PFSK-1 (cell line): ENCODE measurements around the gene FRAT2.

Source experiments
- POLR2AphosphoS5 ChIP-seq: IDR thresholded peaks from 2 replicates; pipeline ENCODE4 v1.6.1; 2012; ENCODE audit warnings: low read depth, mild to moderate bottlenecking, control low read depth, low read length, moderate library complexity
- REST ChIP-seq, 2 experiments: IDR thresholded peaks; 2 replicates each; pipeline versions ENCODE4 v1.6.1 to v1.8.0; 2011 to 2012; ENCODE audit warnings: low read depth in 2 of 2, low read length in 2 of 2, control low read depth in 1 of 2, inconsistent platforms in 1 of 2, mild to moderate bottlenecking in 1 of 2, moderate library complexity in 1 of 2; ENCODE audit not compliant: insufficient read depth in 1 of 2
- SIN3A ChIP-seq: IDR thresholded peaks from 2 replicates; pipeline ENCODE4 v1.6.1; 2012; ENCODE audit warnings: mild to moderate bottlenecking, low read length, moderate library complexity, borderline replicate concordance; ENCODE audit not compliant: insufficient read depth
- TAF1 ChIP-seq: IDR thresholded peaks from 2 replicates; pipeline ENCODE4 v1.6.1; 2012; ENCODE audit warnings: low read length, control low read depth, borderline replicate concordance; ENCODE audit not compliant: insufficient read depth

DNA sequence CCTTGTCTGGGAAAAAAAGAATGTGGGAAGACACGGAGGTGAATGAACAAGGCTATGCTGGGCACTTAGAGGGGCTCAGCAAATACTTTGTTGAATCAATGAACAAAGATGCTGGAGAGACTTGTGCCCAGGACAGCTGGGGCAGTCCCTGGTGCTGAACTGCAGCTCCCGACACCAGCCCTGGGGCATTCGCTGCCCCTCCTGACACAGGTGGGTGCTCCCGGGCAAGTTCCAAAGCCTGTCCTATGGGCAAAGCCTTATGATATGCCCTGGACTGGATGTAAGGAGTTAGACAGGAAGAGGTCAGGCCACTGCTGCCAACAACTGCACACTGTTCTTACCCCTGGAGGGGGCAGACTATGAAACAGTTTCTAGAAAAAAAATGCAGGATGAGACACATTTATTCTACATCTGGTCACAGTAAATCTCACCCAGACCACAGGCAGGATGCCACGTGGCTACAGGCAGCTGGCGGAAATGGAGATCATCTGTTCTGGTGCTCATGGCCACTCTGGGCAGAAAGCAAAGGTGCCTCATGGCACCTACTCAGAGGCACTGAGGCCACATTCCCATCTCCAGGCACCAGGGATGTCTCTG, 21.9 kb upstream of the FRAT2 start:
- no peak for TF ChIP-seq POLR2AphosphoS5
- no peak for TF ChIP-seq REST (IDR thresholded peaks at IDR 0.05; ENCODE audit: insufficient read depth in 1 of 2, low read depth in 2 of 2, low read length in 2 of 2)
- no peak for TF ChIP-seq TAF1
- no peak for TF ChIP-seq SIN3A
